ENCODE results near the gene SCUBE1.

DNA sequence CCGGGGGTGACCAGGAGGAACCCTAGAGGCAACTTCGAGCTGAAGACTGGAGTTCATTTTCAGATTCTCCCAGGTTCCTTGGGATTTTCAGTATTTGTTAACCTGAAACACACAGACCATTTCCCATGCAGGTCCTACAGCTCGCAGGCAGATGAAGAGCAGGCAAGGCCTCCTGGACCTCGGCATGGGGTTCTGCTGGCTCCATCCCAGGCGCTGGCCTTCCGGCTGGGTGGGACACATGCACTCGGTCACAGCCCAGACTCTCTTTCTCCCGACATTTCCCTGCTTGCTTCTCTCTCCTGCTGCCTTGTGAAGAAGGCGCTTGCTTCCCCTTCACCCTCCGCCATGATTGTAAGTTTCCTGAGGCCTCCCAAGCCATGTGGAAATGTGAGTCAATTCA, 140.8 kb downstream of the SCUBE1 start:
- TF ChIP-seq, protein P1, sequence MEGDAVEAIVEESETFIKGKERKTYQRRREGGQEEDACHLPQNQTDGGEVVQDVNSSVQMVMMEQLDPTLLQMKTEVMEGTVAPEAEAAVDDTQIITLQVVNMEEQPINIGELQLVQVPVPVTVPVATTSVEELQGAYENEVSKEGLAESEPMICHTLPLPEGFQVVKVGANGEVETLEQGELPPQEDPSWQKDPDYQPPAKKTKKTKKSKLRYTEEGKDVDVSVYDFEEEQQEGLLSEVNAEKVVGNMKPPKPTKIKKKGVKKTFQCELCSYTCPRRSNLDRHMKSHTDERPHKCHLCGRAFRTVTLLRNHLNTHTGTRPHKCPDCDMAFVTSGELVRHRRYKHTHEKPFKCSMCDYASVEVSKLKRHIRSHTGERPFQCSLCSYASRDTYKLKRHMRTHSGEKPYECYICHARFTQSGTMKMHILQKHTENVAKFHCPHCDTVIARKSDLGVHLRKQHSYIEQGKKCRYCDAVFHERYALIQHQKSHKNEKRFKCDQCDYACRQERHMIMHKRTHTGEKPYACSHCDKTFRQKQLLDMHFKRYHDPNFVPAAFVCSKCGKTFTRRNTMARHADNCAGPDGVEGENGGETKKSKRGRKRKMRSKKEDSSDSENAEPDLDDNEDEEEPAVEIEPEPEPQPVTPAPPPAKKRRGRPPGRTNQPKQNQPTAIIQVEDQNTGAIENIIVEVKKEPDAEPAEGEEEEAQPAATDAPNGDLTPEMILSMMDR (IDR thresholded peaks at IDR 0.05) = no peak
- TF ChIP-seq POLR2A (IDR thresholded peaks at IDR 0.05) = no peak
- no peak for TF ChIP-seq EP300 (IDR thresholded peaks at IDR 0.05)
